Fibroblast of peridontal ligament (primary cell): ENCODE measurements around the gene LGALS12.

Experiments used
- DNase-seq: peaks from one replicate; pipeline ENCODE4 v3.0.0-alpha.2; 2010; ENCODE audit errors: extremely low read depth

The LGALS12 gene

GRCh38 chr11:63505857-63506528 is at the start of gene LGALS12:
Gene LGALS12, plus strand, starts transcription at chr11:63506084. Its CDS starts 375 bp downstream, at chr11:63506459.
- no peak for DNase-seq

GRCh38 chr11:63459586-63459985 is 46.3 kb upstream of the LGALS12 start:
- no peak for DNase-seq

- no peak for DNase-seq
These were observed 43.7 kb upstream of the LGALS12 start for GRCh38 chr11:63462137-63462536.

- DNase-seq: no peak
These were observed 35.6 kb upstream of the LGALS12 start for GRCh38 chr11:63470311-63470710.

GRCh38 chr11:63472372-63472771 is 33.5 kb upstream of the LGALS12 start:
- DNase-seq: no peak

GRCh38 chr11:63476618-63477017 is 29.3 kb upstream of the LGALS12 start:
- DNase-seq: no peak

GRCh38 chr11:63478896-63479295 is 27.0 kb upstream of the LGALS12 start:
- peak; percentile 87 for DNase-seq

- DNase-seq: no peak
These were observed 25.8 kb upstream of the LGALS12 start for GRCh38 chr11:63480039-63480438.

GRCh38 chr11:63485777-63486176 is 20.1 kb upstream of the LGALS12 start:
- no peak for DNase-seq

GRCh38 chr11:63488789-63489188 is 17.1 kb upstream of the LGALS12 start:
- DNase-seq: no peak

GRCh38 chr11:63489879-63490278 is 16.0 kb upstream of the LGALS12 start:
- no peak for DNase-seq

GRCh38 chr11:63490551-63491239 is 15.2 kb upstream of the LGALS12 start, which contains the start of gene PLAAT5:
Gene PLAAT5, minus strand, starts transcription at chr11:63491167. Its CDS starts 133 bp downstream, at chr11:63491034.
- DNase-seq: no peak

- peak; percentile 8 for DNase-seq
These were observed 14.7 kb upstream of the LGALS12 start for GRCh38 chr11:63491240-63491587.

GRCh38 chr11:63491636-63492372 is 14.1 kb upstream of the LGALS12 start:
- DNase-seq: peak; percentile 6

- no peak for DNase-seq
These were observed 13.4 kb upstream of the LGALS12 start for GRCh38 chr11:63492441-63492840.

- no peak for DNase-seq
These were observed 12.8 kb upstream of the LGALS12 start for GRCh38 chr11:63493127-63493526.

- DNase-seq: no peak
These were observed 10.9 kb upstream of the LGALS12 start for GRCh38 chr11:63494975-63495374.

- no peak for DNase-seq
These were observed 6.0 kb upstream of the LGALS12 start for GRCh38 chr11:63499874-63500273.

GRCh38 chr11:63501236-63501635 is 4.6 kb upstream of the LGALS12 start:
- no peak for DNase-seq

GRCh38 chr11:63502252-63502820 is 3.5 kb upstream of the LGALS12 start:
- no peak for DNase-seq

- no peak for DNase-seq
These were observed 2.4 kb upstream of the LGALS12 start for GRCh38 chr11:63503492-63503891.

GRCh38 chr11:63504054-63504453 is 1.8 kb upstream of the LGALS12 start:
- DNase-seq: no peak
